Measurements from ENCODE around the gene TMEM131L.
"Not testable (repeated sequence)": the region's sequence is repeated elsewhere in the genome, so short reads cannot be mapped to it uniquely, and the experiment has no call there.

TMEM131L gene

GRCh38 chr4:153589703-153590595, 123.8 kb downstream of the TMEM131L start:
- DNase-seq, result no peak

- no peak for DNase-seq
Measured at GRCh38 chr4:153591441-153591840, 125.3 kb downstream of the TMEM131L start.

- DNase-seq, result no peak
Measured at GRCh38 chr4:153592064-153592463, 125.9 kb downstream of the TMEM131L start.

GRCh38 chr4:153593161-153593560, 127.0 kb downstream of the TMEM131L start:
- no peak for DNase-seq

GRCh38 chr4:153594210-153594609, 128.1 kb downstream of the TMEM131L start:
- DNase-seq, result peak; percentile 29

- no peak for DNase-seq
Measured at GRCh38 chr4:153595894-153596601, 129.9 kb downstream of the TMEM131L start.

GRCh38 chr4:153602758-153603157, 136.6 kb downstream of the TMEM131L start:
- DNase-seq, result no peak

GRCh38 chr4:153603258-153603657, 137.1 kb downstream of the TMEM131L start:
- DNase-seq, result no peak

GRCh38 chr4:153603835-153604234, 137.7 kb downstream of the TMEM131L start:
- no peak for DNase-seq

GRCh38 chr4:153609070-153609469, 142.9 kb downstream of the TMEM131L start:
- DNase-seq, result not testable (repeated sequence)

GRCh38 chr4:153610623-153611376, 144.6 kb downstream of the TMEM131L start:
- DNase-seq, result peak; percentile 9

- DNase-seq, result no peak
Measured at GRCh38 chr4:153611679-153612078, 145.5 kb downstream of the TMEM131L start.

GRCh38 chr4:153612878-153613277, 146.7 kb downstream of the TMEM131L start:
- no peak for DNase-seq

- no peak for DNase-seq
Measured at GRCh38 chr4:153616006-153616555, 149.9 kb downstream of the TMEM131L start.

GRCh38 chr4:153618833-153619232, 152.7 kb downstream of the TMEM131L start:
- no peak for DNase-seq

GRCh38 chr4:153619811-153620210, 153.7 kb downstream of the TMEM131L start:
- DNase-seq, result no peak

- no peak for DNase-seq
Measured at GRCh38 chr4:153620352-153620751, 154.2 kb downstream of the TMEM131L start.

GRCh38 chr4:153622093-153622492, 155.9 kb downstream of the TMEM131L start:
- DNase-seq, result no peak

- no peak for DNase-seq
Measured at GRCh38 chr4:153622778-153623240, 156.6 kb downstream of the TMEM131L start.

GRCh38 chr4:153623491-153623890, 157.3 kb downstream of the TMEM131L start:
- DNase-seq, result no peak

- DNase-seq, result no peak
Measured at GRCh38 chr4:153628796-153629315, 162.7 kb downstream of the TMEM131L start.

GRCh38 chr4:153629776-153630175, 163.6 kb downstream of the TMEM131L start:
- DNase-seq, result no peak

Data from hematopoietic multipotent progenitor cell treated with erythropoietin and hydrocortisone succinate and interleukin-3 and kit ligand, for 8 days (in vitro differentiated cells).